K562 (cell line): Measurements from ENCODE around the gene INSR. TPM values are rescaled to one million over a fixed set of nuclear protein-coding genes. Genes with fewer than 3 reads are reported as not detected.

Experiments
- CHD2 ChIP-seq: IDR thresholded peaks from 2 replicates; pipeline ENCODE4 v1.6.1; 2011; ENCODE audit warnings: low read depth, low read length
- FOXK2 ChIP-seq, 2 experiments: fragments of 450-650 bp; IDR thresholded peaks in 1 of 2; conservative IDR thresholded peaks in 1 of 2; 2 replicates each; pipeline ENCODE4 v1.6.1; 2016; ENCODE audit warnings: low read depth in 2 of 2, mild to moderate bottlenecking in 1 of 2
- HLTF ChIP-seq: fragments of 450-650 bp; IDR thresholded peaks from 2 replicates; pipeline ENCODE4 v1.6.1; 2016
- JUNB ChIP-seq: fragments of 450-650 bp; formaldehyde crosslinking; conservative IDR thresholded peaks from 2 replicates; pipeline ENCODE4 v1.4.0; 2020; ENCODE audit warnings: mild to moderate bottlenecking
- KAT2B ChIP-seq: IDR thresholded peaks from one replicate; pipeline ENCODE4 v1.6.1; 2012; ENCODE audit warnings: low read depth, mild to moderate bottlenecking, control low read depth, inconsistent platforms, low read length, moderate library complexity
- KDM1A ChIP-seq, 2 experiments: fragments of 450-650 bp; IDR thresholded peaks; 2 replicates each; pipeline ENCODE4 v1.6.1; 2016; ENCODE audit warnings: mild to moderate bottlenecking in 2 of 2
- MCM5 ChIP-seq: fragments of 450-650 bp; IDR thresholded peaks from 2 replicates; pipeline ENCODE4 v1.6.1; 2016; ENCODE audit warnings: low read depth
- NFYB ChIP-seq: IDR thresholded peaks from 2 replicates; pipeline ENCODE4 v1.6.1; 2011; ENCODE audit warnings: mild to moderate bottlenecking, moderate library complexity; ENCODE audit not compliant: insufficient read length; ENCODE audit errors: extremely low read depth
- OTX1 ChIP-seq: fragments of 450-650 bp; formaldehyde crosslinking; IDR thresholded peaks from 2 replicates; pipeline ENCODE4 v1.4.0; 2022; ENCODE audit warnings: mild to moderate bottlenecking
- RBM14 ChIP-seq: fragments of 200-400 bp; formaldehyde crosslinking; IDR thresholded peaks from 2 replicates; pipeline ENCODE4 v1.6.1; 2018; ENCODE audit warnings: low read depth, mild to moderate bottlenecking, low read length, moderate library complexity, borderline replicate concordance; ENCODE audit not compliant: insufficient read depth
- SMARCA5 ChIP-seq: fragments of 450-650 bp; IDR thresholded peaks from 2 replicates; pipeline ENCODE4 v1.6.1; 2016
- SRSF3 ChIP-seq: fragments of 200-400 bp; formaldehyde crosslinking; IDR thresholded peaks from 2 replicates; pipeline ENCODE4 v1.6.1; 2016; ENCODE audit warnings: mild to moderate bottlenecking, low read length, moderate library complexity; ENCODE audit not compliant: insufficient read depth
- ZNF133 ChIP-seq: fragments of 250-450 bp; sonication (Bioruptor Pico); IDR thresholded peaks from 2 replicates; pipeline ENCODE4 v1.4.0; 2020; ENCODE audit warnings: mild to moderate bottlenecking
- ZNF232 ChIP-seq: sonication (generic); formaldehyde crosslinking; IDR thresholded peaks from 2 replicates; pipeline ENCODE4 v1.8.0; 2022; ENCODE audit warnings: mild to moderate bottlenecking, missing genetic modification reagents
- ZNF24 ChIP-seq: fragments of 450-650 bp; IDR thresholded peaks from 2 replicates; pipeline ENCODE4 v1.6.1; 2016
- ZNF76 ChIP-seq: fragments of 250-450 bp; sonication (Bioruptor Pico); IDR thresholded peaks from 2 replicates; pipeline ENCODE4 v1.4.0; 2020; ENCODE audit warnings: mild to moderate bottlenecking, moderate library complexity, borderline replicate concordance
- polyA plus RNA-seq, 8 experiments: library from polyadenylated mRNA; depleted of rRNA in 4 of 8; stranded (reverse) in 5 of 8; unstranded in 3 of 8; fragments of >200 nt; fragmentation: Nextera tagmentation in 2 of 8; fragmentation: Illumina TruSeq in 1 of 8; extraction: Ambion mirVana in 2 of 8; extraction: Trizol in 1 of 8; gene quantifications; 2 replicates each; pipeline versions ENCODE4 v1.2.1 to v1.2.3, GENCODE V29; 2011 to 2014; ENCODE audit warnings: inconsistent platforms in 1 of 8, missing spikeins in 1 of 8
- total RNA-seq, 7 experiments: library from RNA; depleted of rRNA in 6 of 7; stranded (reverse); fragments of >200 nt in 6 of 7; fragmentation: Illumina TruSeq in 2 of 7; extraction: Trizol in 2 of 7; gene quantifications; 2 replicates each; pipeline versions ENCODE4 v1.2.1 to v1.2.3, GENCODE V29; 2011 to 2021; ENCODE audit warnings: low replicate concordance in 1 of 7
- TF ChIP-seq, protein P1 (sequence below), 2 experiments: fragments of 450-650 bp; formaldehyde crosslinking in 1 of 2; IDR thresholded peaks; 2 replicates each; pipeline versions ENCODE4 v1.4.0 to v1.6.1; 2014 to 2020; ENCODE audit warnings: mild to moderate bottlenecking in 2 of 2, borderline replicate concordance in 1 of 2, low read depth in 1 of 2
- TF ChIP-seq, protein P2 (sequence below): sonication (generic); formaldehyde crosslinking; IDR thresholded peaks from 2 replicates; pipeline ENCODE4 v1.9.0; 2022; ENCODE audit warnings: mild to moderate bottlenecking, missing genetic modification reagents
- TF ChIP-seq, protein P3 (sequence below): sonication (generic); formaldehyde crosslinking; IDR thresholded peaks from 2 replicates; pipeline ENCODE4 v1.8.1; 2023; ENCODE audit warnings: mild to moderate bottlenecking, missing genetic modification reagents

Gene INSR
- total and polyA plus RNA-seq, 9 of the 15 experiments (the other 6 are each of a cell fraction or from before 2014, with no cell fraction given), result 0.04 to 0.88 (median 0.41) TPM

DNA sequence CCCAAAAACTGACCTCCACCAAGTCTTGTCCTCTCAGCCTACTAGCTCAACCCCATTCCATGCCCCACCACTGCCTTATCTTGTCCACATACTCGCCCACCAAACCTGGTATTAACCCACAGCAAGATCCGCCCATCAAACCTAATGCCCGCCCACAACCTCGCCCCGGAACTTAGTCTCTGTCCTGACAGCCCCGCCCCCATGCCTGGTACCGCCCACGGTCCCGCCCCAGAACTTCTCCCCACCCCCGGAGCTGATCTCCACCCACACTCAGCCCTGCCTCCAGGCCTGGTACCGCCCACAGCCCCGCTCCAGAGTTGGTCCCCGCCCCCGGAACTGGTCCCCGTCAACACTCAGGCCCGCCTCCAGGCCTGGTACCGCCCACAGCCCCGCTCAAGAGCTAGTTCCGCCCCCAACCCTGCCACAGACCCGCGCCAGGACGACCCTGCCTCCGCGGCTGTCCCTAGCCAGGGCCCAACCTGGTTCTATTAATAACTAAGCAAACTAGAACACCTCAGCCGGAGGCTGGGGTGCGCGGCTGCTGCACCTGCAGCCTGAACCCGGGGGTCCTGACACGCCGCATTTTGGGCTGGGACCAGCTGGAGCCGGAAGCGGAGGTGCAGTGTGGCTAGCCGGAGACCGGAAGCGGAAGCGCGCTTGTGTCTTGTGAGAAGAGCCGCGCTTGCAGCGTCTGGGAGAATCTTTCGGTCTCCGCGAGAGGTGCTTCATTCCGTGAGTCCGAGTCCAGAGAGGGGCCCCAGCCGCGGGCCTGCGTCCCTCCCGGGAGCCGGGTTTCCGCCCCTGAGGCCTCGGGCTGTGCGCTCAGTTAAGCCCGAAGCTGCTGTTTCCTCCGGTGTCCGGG is 224.9 kb downstream of the INSR start, which contains the start of gene ZNF557 (continued):
- TF ChIP-seq, protein P1, sequence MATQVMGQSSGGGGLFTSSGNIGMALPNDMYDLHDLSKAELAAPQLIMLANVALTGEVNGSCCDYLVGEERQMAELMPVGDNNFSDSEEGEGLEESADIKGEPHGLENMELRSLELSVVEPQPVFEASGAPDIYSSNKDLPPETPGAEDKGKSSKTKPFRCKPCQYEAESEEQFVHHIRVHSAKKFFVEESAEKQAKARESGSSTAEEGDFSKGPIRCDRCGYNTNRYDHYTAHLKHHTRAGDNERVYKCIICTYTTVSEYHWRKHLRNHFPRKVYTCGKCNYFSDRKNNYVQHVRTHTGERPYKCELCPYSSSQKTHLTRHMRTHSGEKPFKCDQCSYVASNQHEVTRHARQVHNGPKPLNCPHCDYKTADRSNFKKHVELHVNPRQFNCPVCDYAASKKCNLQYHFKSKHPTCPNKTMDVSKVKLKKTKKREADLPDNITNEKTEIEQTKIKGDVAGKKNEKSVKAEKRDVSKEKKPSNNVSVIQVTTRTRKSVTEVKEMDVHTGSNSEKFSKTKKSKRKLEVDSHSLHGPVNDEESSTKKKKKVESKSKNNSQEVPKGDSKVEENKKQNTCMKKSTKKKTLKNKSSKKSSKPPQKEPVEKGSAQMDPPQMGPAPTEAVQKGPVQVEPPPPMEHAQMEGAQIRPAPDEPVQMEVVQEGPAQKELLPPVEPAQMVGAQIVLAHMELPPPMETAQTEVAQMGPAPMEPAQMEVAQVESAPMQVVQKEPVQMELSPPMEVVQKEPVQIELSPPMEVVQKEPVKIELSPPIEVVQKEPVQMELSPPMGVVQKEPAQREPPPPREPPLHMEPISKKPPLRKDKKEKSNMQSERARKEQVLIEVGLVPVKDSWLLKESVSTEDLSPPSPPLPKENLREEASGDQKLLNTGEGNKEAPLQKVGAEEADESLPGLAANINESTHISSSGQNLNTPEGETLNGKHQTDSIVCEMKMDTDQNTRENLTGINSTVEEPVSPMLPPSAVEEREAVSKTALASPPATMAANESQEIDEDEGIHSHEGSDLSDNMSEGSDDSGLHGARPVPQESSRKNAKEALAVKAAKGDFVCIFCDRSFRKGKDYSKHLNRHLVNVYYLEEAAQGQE (IDR thresholded peaks at IDR 0.05; ENCODE audit: borderline replicate concordance), result peak; percentile 50
- TF ChIP-seq, protein P1 (CRISPR knock-in tag; IDR thresholded peaks at IDR 0.05; ENCODE audit: low read depth), result no peak
- TF ChIP-seq KDM1A (IDR thresholded peaks at IDR 0.05) (no peak), SRSF3 (no peak), ZNF24 (no peak), OTX1 (0 out of 2 replicates have a peak, but pooled peaks have one; percentile 49), ZNF232 (no peak), RBM14 (no peak), MCM5 (no peak), ZNF133 (CRISPR knock-in tag) (no peak), KAT2B (no peak), NFYB (no peak), HLTF (no peak), ZNF76 (CRISPR knock-in tag) (no peak), FOXK2 (conservative IDR thresholded peaks at IDR 0.05 in 1 of 2, IDR thresholded peaks at IDR 0.05 in 1 of 2; ENCODE audit: low read depth in 2 of 2) (peak; percentile 79 to 82; a peak in 3 of 4 replicates), JUNB (CRISPR knock-in tag) (no peak), SMARCA5 (no peak), CHD2 (no peak)
- TF ChIP-seq, protein P2, sequence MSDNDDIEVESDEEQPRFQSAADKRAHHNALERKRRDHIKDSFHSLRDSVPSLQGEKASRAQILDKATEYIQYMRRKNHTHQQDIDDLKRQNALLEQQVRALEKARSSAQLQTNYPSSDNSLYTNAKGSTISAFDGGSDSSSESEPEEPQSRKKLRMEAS, result peak; percentile 42; the same call in 1 of the 2 replicates
- TF ChIP-seq, protein P3, sequence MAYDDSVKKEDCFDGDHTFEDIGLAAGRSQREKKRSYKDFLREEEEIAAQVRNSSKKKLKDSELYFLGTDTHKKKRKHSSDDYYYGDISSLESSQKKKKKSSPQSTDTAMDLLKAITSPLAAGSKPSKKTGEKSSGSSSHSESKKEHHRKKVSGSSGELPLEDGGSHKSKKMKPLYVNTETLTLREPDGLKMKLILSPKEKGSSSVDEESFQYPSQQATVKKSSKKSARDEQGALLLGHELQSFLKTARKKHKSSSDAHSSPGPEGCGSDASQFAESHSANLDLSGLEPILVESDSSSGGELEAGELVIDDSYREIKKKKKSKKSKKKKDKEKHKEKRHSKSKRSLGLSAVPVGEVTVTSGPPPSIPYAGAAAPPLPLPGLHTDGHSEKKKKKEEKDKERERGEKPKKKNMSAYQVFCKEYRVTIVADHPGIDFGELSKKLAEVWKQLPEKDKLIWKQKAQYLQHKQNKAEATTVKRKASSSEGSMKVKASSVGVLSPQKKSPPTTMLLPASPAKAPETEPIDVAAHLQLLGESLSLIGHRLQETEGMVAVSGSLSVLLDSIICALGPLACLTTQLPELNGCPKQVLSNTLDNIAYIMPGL, result no peak
